ENCODE measurements around the gene ARFGEF3. TPM values are rescaled to one million over a fixed set of nuclear protein-coding genes. Genes with fewer than 3 reads are reported as not detected.

ARFGEF3 gene
- total and polyA plus RNA-seq, 4 donors, result 0.06 to 0.33 (median 0.16) TPM

GRCh38 chr6:138240476-138241245, 78.9 kb downstream of the ARFGEF3 start (continued):
- TF ChIP-seq, protein P1, sequence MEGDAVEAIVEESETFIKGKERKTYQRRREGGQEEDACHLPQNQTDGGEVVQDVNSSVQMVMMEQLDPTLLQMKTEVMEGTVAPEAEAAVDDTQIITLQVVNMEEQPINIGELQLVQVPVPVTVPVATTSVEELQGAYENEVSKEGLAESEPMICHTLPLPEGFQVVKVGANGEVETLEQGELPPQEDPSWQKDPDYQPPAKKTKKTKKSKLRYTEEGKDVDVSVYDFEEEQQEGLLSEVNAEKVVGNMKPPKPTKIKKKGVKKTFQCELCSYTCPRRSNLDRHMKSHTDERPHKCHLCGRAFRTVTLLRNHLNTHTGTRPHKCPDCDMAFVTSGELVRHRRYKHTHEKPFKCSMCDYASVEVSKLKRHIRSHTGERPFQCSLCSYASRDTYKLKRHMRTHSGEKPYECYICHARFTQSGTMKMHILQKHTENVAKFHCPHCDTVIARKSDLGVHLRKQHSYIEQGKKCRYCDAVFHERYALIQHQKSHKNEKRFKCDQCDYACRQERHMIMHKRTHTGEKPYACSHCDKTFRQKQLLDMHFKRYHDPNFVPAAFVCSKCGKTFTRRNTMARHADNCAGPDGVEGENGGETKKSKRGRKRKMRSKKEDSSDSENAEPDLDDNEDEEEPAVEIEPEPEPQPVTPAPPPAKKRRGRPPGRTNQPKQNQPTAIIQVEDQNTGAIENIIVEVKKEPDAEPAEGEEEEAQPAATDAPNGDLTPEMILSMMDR (IDR thresholded peaks at IDR 0.05; ENCODE audit: low read depth, low read length, missing input control), result no peak

DNA sequence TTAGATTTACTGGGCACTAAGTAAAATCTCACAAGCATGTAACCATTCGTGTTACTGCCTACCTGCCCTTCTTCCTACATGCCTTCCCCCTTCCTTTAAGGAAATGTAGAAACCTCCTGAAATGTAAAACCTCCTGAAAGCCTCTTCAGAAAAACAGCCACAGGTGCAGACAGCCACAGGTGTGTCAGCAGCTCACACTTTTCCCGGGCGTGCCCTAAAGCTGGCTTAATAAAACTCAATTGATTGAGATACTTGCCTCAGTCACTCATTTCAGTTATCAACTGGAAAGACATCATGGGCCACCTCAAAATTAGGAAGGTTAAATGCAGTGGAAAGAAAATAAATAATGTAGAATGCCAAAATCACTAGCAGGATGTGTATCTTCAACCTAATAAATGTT, 79.6 kb downstream of the ARFGEF3 start:
- no peaks in the 10 kb centered on the region for H3K36me3 ChIP-seq (ENCODE audit: control insufficient read depth in 4 of 4, insufficient read depth in 3 of 4, low read depth in 1 of 4, low read length in 3 of 4)
- H3K4me1 ChIP-seq (ENCODE audit: control insufficient read depth in 4 of 4, insufficient read depth in 4 of 4, low read length in 3 of 4), result peaks cover 0 to under 1% (median 0%) of the 10 kb centered on the region in 4 donors
- no peaks in the 10 kb centered on the region for H3K9me3 ChIP-seq (ENCODE audit: control insufficient read depth in 4 of 4, low read length in 3 of 4)
- no peak overlapping the region for H3K27ac ChIP-seq (ENCODE audit: low read depth in 1 of 2, low read length in 2 of 2)
- H3K27me3 ChIP-seq (ENCODE audit: control insufficient read depth in 4 of 4, insufficient read depth in 4 of 4, low read length in 3 of 4), result no peaks in the 10 kb centered on the region
- WGBS, result 90% methylated on average over 3 of the region's 3 CpGs
- no peak overlapping the region for H3K9ac ChIP-seq (ENCODE audit: low read depth in 1 of 2, low read length in 2 of 2)
- H3K4me3 ChIP-seq (ENCODE audit: low read depth in 1 of 3, low read length in 3 of 3), result no peak overlapping the region
- TF ChIP-seq RXRA (IDR thresholded peaks at IDR 0.05) (no peak), TAF1 (conservative IDR thresholded peaks at IDR 0.05) (no peak), REST (IDR thresholded peaks at IDR 0.05) (no peak), GABPA (IDR thresholded peaks at IDR 0.05 in 1 of 2, conservative IDR thresholded peaks at IDR 0.05 in 1 of 2) (no peak), SP1 (IDR thresholded peaks at IDR 0.05) (no peak), ATF3 (IDR thresholded peaks at IDR 0.05) (no peak)
- no peak for DNase-seq (ENCODE audit: low spot score)

DNA sequence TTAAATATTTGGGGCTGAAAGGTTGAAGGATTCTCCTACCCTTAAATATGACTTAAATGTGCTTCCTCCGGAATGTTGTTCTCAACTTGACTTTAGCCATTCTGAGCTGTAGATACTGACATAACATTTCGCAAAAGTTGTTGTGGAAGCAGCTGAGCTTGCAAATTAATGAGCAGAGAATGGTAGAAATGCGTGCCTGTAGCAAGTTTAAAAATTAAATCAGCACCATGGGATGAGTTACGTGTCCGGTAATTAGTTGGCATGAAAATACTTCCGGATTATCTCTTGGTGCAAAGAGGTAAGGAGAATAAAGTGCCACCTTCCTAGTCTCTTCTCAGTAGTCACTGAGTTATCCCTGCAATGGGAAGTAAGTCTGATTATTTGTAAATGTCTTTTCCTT, 80.2 kb downstream of the ARFGEF3 start:
- H3K27ac ChIP-seq (ENCODE audit: low read depth in 1 of 2, low read length in 2 of 2), result no peak overlapping the region
- no peak for DNase-seq (ENCODE audit: low spot score)
- H3K36me3 ChIP-seq (ENCODE audit: control insufficient read depth in 4 of 4, insufficient read depth in 3 of 4, low read depth in 1 of 4, low read length in 3 of 4), result no peaks in the 10 kb centered on the region
- H3K4me3 ChIP-seq (ENCODE audit: low read depth in 1 of 3, low read length in 3 of 3), result no peak overlapping the region
- no peak overlapping the region for H3K9ac ChIP-seq (ENCODE audit: low read depth in 1 of 2, low read length in 2 of 2)
- no peaks in the 10 kb centered on the region for H3K9me3 ChIP-seq (ENCODE audit: control insufficient read depth in 4 of 4, low read length in 3 of 4)
- H3K27me3 ChIP-seq (ENCODE audit: control insufficient read depth in 4 of 4, insufficient read depth in 4 of 4, low read length in 3 of 4), result no peaks in the 10 kb centered on the region
- WGBS, result 94% methylated on average over 6 of the region's 6 CpGs
- no peaks in the 10 kb centered on the region for H3K4me1 ChIP-seq (ENCODE audit: control insufficient read depth in 4 of 4, insufficient read depth in 4 of 4, low read length in 3 of 4)
- TF ChIP-seq, protein P2, sequence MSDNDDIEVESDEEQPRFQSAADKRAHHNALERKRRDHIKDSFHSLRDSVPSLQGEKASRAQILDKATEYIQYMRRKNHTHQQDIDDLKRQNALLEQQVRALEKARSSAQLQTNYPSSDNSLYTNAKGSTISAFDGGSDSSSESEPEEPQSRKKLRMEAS (IDR thresholded peaks at IDR 0.05), result no peak
- TF ChIP-seq HNF4G (IDR thresholded peaks at IDR 0.05), result no peak
- no peak for TF ChIP-seq ATF3 (IDR thresholded peaks at IDR 0.05)
